Renal cortex interstitium (tissue), 11 donors: ENCODE results near the gene NCLN. TPM values are rescaled to one million over a fixed set of nuclear protein-coding genes. Genes with fewer than 3 reads are reported as not detected.
"Not testable (repeated sequence)": the region's sequence is repeated elsewhere in the genome, so short reads cannot be mapped to it uniquely, and the experiment has no call there.

Experiments used
- DNase-seq, 11 donors: peaks; one replicate each; pipeline ENCODE4 v3.0.0-alpha.2; 2013; ENCODE audit warnings: low read depth in 9 of 11, low spot score in 4 of 11; ENCODE audit errors: extremely low read depth in 1 of 11
- polyA plus RNA-seq, 3 donors: library from polyadenylated mRNA; unstranded; fragments of 120-200 nt; gene quantifications; one replicate each; pipeline ENCODE4 v1.2.1, GENCODE V29; 2013; ENCODE audit not compliant: insufficient read length in 3 of 3

The NCLN gene
- polyA plus RNA-seq, 3 donors = 29.5 to 48.4 (median 41.7) TPM

DNA sequence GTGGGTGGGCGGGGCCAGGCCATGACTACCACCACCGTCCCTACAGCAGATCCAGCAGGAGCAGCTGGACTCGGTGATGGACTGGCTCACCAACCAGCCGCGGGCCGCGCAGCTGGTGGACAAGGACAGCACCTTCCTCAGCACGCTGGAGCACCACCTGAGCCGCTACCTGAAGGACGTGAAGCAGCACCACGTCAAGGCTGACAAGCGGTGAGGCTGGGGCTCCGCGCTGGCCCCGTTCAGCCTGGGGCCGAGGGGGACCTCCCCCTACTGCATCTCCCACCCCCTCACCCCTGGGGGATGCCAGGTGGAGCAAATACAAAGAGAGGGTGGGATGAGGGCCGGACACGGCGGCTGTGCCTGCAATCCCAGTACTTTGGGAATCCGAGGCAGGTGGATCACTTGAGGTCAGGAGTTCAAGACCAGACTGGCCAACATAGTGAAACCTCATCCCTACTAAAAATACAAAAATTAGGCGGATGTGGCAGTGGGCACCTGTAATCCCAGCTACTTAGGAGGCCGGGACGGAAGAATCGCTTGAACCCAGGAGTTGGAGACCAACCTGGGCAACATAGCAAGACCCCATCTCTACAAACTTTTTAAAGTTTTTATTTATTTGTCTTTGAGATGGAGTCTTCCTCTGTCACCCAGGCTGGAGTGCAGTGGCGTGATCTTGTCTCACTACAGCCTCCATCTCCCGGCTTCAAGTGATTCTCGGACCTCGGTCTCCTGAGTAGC is 20.7 kb downstream of the NCLN start:
- DNase-seq = no peak

DNA sequence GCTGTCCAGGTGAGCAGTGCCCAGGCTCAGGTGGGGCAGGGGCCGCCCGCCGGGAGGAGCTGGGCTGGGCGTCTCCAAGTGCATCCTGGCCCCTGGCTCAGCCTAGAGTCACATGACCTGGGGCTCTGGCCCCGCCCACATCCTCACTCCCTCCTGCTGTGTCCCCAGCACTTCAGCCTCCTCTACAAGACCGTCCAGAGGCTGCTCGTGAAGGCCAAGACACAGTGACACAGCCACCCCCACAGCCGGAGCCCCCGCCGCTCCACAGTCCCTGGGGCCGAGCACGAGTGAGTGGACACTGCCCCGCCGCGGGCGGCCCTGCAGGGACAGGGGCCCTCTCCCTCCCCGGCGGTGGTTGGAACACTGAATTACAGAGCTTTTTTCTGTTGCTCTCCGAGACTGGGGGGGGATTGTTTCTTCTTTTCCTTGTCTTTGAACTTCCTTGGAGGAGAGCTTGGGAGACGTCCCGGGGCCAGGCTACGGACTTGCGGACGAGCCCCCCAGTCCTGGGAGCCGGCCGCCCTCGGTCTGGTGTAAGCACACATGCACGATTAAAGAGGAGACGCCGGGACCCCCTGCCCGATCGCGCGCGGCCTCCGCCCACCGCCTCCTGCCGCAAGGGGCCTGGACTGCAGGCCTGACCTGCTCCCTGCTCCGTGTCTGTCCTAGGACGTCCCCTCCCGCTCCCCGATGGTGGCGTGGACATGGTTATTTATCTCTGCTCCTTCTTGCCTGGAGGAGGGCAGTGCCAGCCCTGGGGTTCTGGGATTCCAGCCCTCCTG is 21.9 kb downstream of the NCLN start:
- DNase-seq = no peak

DNA sequence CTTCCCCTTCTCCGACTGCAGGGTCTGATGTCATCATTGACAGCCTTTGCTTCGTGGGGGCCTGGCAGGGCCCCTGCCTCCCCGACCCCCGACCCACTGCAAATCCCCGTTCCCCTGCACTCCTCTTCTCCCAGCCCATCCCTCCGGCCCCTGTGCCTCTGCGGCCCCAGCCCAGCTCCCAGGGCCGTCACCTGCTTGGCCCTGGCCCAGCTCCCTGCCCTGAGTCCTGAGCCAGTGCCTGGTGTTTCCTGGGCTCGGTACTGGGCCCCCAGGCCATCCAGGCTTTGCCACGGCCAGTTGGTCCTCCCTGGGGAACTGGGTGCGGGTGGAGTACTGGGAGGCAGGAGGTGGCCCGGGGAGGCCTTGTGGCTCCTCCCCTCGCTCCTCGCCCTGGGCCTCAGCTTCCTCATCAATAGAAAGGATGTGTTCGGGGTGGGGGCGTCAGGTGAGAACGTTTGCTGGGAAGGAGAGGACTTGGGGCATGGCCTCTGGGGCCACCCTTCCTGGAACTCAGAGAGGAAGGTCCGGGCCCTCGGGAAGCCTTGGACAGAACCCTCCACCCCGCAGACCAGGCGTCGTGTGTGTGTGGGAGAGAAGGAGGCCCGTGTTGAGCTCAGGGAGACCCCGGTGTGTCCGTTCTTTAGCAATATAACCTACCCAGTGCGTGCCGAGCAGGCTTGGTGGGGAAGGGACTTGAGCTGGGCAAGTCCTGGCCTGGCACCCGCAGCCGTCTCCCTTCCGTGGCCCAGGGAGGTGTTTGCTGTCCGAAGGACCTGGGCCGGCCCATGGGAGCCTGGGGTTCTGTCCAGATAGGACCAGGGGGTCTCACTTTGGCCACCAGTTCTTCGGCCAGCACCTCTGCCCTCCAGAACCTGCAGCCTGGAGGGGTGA is 22.8 kb downstream of the NCLN start:
- no peak for DNase-seq

DNA sequence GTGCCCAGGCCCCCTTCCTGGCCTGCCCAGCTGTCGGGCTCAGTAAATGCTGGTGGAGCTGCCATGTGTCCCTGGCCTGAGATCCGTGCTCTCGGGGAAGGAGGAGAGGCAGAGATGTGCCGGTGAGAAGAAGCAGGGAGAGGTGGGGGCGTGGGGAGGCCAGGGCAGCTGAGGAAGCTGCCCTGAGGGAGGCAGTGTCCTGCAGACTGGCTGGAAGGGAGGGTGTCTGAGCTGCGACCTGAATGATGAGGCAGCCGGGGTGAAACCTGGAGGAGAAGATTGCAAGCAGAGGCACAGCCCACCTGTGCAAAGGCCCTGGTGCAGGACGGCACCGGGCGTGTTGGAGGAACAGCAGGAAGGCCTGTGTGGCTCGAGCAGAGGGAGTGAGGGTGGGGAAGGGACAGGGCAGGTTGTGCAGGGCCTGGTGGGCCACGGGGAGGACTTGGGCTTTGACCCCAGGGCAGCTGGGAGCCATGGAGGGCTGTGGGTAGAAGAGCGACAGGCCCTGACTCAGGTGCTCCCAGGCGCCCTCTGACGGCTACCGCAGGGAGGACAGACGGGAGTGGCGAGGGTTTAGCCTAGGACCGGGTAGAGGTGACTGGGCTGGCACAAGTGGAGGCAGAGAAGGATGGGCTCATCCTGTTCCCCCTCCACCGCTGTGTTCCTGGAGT is 24.8 kb downstream of the NCLN start:
- no peak for DNase-seq

DNA sequence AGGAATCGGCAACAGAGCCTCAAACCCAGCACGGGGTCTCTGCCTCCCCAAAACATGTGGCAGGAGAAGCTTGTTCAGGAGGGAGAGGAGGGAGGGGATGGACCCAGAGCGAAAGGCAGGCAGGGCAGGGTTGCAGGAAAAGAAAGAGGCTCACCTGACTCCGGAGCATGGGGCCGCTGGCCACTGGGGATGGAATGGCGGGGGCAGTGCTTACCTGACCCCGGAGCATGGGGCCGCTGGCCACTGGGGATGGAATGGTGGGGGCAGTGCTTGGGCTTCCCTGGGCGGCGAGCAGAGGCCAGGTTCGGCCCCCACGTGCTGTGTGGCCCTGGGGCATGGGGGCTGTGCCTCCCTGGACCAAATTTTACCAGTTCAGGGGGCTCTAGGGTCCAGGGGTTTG is 25.5 kb downstream of the NCLN start:
- DNase-seq = no peak

- DNase-seq = no peak
Observed at GRCh38 chr19:3213159-3213558, 27.4 kb downstream of the NCLN start.

GRCh38 chr19:3216874-3217273 is 31.1 kb downstream of the NCLN start:
- no peak for DNase-seq

DNA sequence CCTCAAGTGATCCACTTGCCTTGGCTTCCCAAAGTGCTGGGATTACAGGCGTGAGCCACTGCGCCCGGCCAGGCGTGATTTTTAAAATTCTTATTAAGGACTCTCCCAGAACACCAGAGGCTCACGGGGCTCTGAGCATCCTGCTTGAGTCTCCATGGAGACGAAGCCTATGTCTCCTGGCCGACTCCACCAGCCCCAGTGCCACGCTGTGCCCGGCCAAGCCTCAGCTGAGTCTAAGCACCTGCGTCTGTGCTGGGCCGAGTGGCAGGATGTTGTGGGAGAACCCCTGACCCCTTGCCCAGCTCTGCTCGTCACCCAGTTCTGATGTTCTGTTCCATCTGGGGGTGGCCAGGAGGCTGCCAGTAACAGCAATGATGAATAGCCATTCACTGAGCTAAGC is 34.8 kb downstream of the NCLN start:
- no peak for DNase-seq

GRCh38 chr19:3221576-3221975 is 35.8 kb downstream of the NCLN start:
- DNase-seq = not testable (repeated sequence)

DNA sequence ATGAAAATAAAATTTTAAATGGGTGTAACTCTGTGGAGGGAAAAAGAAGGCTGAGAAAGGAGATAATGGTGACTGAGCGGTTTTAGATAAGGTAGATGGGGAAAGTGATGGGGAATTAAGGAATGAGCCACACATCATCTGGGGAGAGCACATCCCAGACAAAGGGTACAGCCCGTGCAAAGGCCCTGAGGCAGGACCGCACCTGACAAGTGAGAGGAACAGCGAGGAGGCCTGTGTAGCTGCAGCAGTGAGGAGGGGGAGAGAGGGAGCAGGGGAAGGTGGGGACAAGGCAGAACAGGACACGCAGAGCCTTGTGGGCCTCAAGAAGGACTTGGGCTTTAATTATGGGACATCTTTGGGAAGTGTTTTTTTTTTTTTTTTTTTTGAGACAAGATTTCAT is 37.0 kb downstream of the NCLN start:
- no peak for DNase-seq

- DNase-seq = peak in 6 of 11 donors; percentile 34 to 56 (median 50)
Observed at GRCh38 chr19:3224346-3225168, 38.8 kb downstream of the NCLN start, which contains the start of gene CELF5. Gene CELF5 (plus strand): TSS chr19:3224661. CDS start chr19:3224740, 79 bp downstream.

GRCh38 chr19:3225169-3225485 is 39.4 kb downstream of the NCLN start:
- no peak for DNase-seq

GRCh38 chr19:3225677-3226093 is 40.0 kb downstream of the NCLN start:
- DNase-seq = no peak

DNA sequence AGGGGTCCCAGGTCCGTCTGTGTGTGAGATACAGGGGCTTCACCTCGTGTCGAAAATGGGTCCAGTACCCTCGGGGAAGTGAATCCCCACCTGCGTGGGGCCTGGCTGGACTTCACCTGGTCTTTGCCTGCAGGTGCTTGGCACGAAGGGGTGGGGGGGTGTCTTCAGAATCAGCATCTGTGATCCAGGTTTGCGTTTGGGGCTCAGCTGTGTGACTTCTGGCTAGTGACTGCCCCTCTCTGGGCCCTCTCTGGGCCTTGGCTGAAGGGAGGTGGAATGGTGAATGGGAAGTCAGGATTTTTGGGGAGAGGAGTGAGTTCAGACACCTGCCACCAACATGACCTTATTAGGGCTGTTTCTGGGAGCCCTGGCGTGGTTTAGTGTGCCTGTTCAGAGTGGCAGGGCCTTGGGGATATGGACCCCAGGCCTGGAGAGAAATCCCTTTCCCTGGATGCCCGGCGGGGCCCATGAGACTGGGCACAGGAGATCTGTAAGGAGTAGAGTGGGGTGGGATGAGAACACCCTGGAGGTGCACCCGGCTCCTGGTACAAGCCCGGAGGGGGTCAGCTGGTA is 41.4 kb downstream of the NCLN start:
- DNase-seq = no peak

DNA sequence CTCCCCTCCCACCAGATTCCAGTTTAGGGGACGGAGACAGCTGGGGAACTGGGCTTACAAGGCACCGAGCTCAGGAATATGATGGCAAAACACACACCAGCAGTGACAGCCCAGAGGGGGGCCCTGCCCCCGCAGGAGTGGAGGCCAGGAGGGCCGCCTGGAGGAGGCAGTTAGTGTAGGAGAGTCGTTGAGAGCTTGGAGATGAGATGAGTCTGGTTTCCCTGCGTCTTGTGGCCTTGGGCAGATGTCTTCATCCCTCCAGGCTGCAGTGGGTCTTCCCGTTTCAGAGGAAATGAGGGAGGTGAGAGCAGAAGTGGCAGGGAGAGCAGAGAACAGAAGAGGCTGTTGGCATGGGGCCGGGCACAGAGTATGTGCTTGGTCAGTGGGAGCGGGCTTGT is 43.6 kb downstream of the NCLN start:
- no peak for DNase-seq

DNA sequence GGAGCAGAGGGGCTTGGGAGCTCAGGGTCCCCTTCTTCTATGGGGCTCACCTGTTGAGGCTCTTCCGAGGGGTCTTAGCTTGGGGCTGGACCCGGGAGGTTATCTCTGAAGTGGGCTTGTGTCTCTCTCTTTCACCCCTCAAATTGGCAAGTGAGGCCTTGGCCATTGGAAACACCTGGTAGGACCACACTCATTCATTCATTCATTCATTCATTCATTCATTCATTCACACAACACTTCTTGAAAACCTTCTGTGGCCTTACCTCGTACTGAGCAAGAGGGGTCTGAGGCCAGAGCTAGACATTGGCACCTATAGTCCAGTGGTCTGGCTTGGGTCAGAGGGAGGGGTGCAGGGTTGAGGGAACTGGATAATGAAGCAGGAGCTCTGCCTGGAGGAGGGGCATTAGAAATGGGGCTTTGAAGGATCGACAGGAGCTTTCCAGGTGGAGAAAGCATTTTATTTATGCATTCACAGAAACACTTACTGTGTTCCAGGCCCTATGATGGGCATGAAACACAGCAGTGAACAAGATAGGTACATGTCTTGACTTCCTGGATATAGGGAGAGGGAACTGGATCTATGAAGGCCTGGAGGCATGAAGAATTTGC is 44.3 kb downstream of the NCLN start:
- no peak for DNase-seq

GRCh38 chr19:3231288-3231687 is 45.6 kb downstream of the NCLN start:
- DNase-seq = no peak

GRCh38 chr19:3233116-3233515 is 47.4 kb downstream of the NCLN start:
- DNase-seq = no peak
